Body of pancreas (tissue), 4 donors: ENCODE data around the gene MAZ.

Experiments used
- POLR2A ChIP-seq, 3 donors: fragments of 450-650 bp; IDR thresholded peaks; one replicate each; pipeline ENCODE4 v1.6.1; 2016; ENCODE audit warnings: antibody characterized with exemption in 3 of 3, mild to moderate bottlenecking in 2 of 3
- TF ChIP-seq, protein P1 (sequence below), 7 experiments: fragments of 450-650 bp in 4 of 7; fragments of 200-600 bp in 3 of 7; sonication (generic) in 3 of 7; IDR thresholded peaks; one replicate each; pipeline ENCODE4 v1.5.1; 2016 to 2019; ENCODE audit warnings: antibody characterized with exemption in 7 of 7

DNA sequence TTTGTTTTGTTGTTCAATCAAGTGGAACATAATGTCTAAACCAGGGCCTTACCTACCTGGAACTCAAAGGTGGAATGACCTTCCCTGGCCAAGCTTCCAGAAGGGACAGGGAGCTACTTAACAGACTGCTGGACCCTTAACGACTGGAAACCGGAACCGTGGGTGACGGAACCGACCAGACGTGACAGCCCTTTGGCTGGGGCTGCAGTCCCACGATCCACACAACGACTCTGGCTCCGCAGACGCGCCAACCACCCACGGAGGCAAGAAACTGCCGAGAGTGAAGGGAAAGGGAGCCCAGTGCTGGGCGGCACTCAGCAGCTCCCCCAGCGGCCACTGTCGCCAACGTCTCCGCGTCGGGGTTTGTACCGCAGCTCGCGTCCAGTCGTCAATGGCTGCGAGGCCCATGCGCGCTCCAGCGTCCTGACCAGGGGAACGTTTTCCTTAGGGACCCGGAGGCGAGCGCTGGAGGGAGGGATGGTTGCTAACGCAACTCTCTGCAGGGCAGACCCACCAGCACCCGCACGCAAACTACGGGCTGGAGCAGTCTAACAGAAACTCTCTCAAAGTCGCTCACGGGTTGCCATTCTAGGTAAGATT lies 21.3 kb upstream of the MAZ start:
- TF ChIP-seq, protein P1, sequence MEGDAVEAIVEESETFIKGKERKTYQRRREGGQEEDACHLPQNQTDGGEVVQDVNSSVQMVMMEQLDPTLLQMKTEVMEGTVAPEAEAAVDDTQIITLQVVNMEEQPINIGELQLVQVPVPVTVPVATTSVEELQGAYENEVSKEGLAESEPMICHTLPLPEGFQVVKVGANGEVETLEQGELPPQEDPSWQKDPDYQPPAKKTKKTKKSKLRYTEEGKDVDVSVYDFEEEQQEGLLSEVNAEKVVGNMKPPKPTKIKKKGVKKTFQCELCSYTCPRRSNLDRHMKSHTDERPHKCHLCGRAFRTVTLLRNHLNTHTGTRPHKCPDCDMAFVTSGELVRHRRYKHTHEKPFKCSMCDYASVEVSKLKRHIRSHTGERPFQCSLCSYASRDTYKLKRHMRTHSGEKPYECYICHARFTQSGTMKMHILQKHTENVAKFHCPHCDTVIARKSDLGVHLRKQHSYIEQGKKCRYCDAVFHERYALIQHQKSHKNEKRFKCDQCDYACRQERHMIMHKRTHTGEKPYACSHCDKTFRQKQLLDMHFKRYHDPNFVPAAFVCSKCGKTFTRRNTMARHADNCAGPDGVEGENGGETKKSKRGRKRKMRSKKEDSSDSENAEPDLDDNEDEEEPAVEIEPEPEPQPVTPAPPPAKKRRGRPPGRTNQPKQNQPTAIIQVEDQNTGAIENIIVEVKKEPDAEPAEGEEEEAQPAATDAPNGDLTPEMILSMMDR (IDR thresholded peaks at IDR 0.05) = peak; percentile 64 to 85 (median 77)
- TF ChIP-seq POLR2A (IDR thresholded peaks at IDR 0.05) = peak in 1 of 3 donors; percentile 25
